Psoas muscle (tissue), 8 donors: Measurements from ENCODE around the gene RARS2. TPM values are rescaled to one million over a fixed set of nuclear protein-coding genes. Genes with fewer than 3 reads are reported as not detected.

Experiments used
- ATAC-seq, 4 donors: fragments of 200-7000 bp; cut with Tn5 transposase; one replicate each; pipeline ENCODE4 v1.9.1; 2020; ENCODE audit warnings: moderate library complexity in 3 of 4, mild to moderate bottlenecking in 2 of 4
- DNase-seq, 2 donors: peaks; one replicate each; pipeline ENCODE4 v3.0.0-alpha.2; 2020
- H3K27ac ChIP-seq: fragments of 200-600 bp; one replicate; pipeline ENCODE4 v1.8.0; 2022
- H3K27me3 ChIP-seq, 3 donors: fragments of 200-600 bp in 1 of 3; one replicate each; pipeline versions ENCODE4 v1.6.1 to v1.8.0; 2013 to 2022; ENCODE audit warnings: low read length in 2 of 3, mild to moderate bottlenecking in 2 of 3, moderate library complexity in 1 of 3; ENCODE audit not compliant: insufficient read depth in 3 of 3
- H3K36me3 ChIP-seq, 2 donors: fragments of 200-600 bp in 1 of 2; one replicate each; pipeline versions ENCODE4 v1.6.1 to v1.8.0; 2013 to 2022; ENCODE audit warnings: low read depth in 1 of 2, mild to moderate bottlenecking in 1 of 2, moderate library complexity in 1 of 2; ENCODE audit not compliant: insufficient read depth in 1 of 2
- H3K4me1 ChIP-seq: fragments of 200-600 bp; one replicate; pipeline ENCODE4 v1.8.0; 2022
- H3K4me3 ChIP-seq: fragments of 200-600 bp; one replicate; pipeline ENCODE4 v1.8.0; 2022; ENCODE audit warnings: mild to moderate bottlenecking
- H3K9me3 ChIP-seq: fragments of 200-600 bp; one replicate; pipeline ENCODE4 v1.8.0; 2022
- WGBS, 3 donors: extraction: QIAGEN DNeasy Blood & Tissue Kit; methylation state at CpG; one replicate each; pipeline versions ENCODE4 v1.1.6 to v1.1.7; 2013; 5-methylcytosine and 5-hydroxymethylcytosine counted together
- intact Hi-C, 2 donors: fragments of 100-400 bp; cut with DNase I; formaldehyde crosslinking; loops; one replicate each; pipeline versions ENCODE4 v1.11.0 to v1.14.2; 2022
- polyA plus RNA-seq, 3 donors: library from polyadenylated mRNA; stranded (reverse); fragments of 200-250 nt; gene quantifications; one replicate each; pipeline ENCODE4 v1.2.3, GENCODE V29; 2013
- total RNA-seq, 4 donors: library from RNA; stranded (reverse); fragmentation: NEBNext Ultra II Directional in 2 of 4; extraction: Animal tissue kit (Norgen Biotek cat#: 25700) in 2 of 4; gene quantifications; one replicate each; pipeline versions ENCODE4 v1.2.1 to v1.2.4, GENCODE V29; 2021 to 2023
- TF ChIP-seq, protein P1 (sequence below): fragments of 200-600 bp; IDR thresholded peaks from one replicate; pipeline ENCODE4 v1.8.0; 2022; ENCODE audit warnings: antibody characterized with exemption
- donor health status: healthy with polysubstance abuse.
- donor health status: DM: no; HTN: no; CAD: no; lungs with moderate emphysema.
- donor health status: Bipolar disorder and iron deficiency.
- donor health status: healthy.
- donor health status: DM: yes; HTN: yes; CAD: no.
- donor health status: DM: no; HTN: no; CAD: no.
- donor health status: DM: no; HTN: no; CAD: no.
- donor health status: DM: yes; HTN: yes; CAD: no.

Gene RARS2
- total and polyA plus RNA-seq, 7 donors: 11.6 to 20.7 (median 17.1) TPM

DNA sequence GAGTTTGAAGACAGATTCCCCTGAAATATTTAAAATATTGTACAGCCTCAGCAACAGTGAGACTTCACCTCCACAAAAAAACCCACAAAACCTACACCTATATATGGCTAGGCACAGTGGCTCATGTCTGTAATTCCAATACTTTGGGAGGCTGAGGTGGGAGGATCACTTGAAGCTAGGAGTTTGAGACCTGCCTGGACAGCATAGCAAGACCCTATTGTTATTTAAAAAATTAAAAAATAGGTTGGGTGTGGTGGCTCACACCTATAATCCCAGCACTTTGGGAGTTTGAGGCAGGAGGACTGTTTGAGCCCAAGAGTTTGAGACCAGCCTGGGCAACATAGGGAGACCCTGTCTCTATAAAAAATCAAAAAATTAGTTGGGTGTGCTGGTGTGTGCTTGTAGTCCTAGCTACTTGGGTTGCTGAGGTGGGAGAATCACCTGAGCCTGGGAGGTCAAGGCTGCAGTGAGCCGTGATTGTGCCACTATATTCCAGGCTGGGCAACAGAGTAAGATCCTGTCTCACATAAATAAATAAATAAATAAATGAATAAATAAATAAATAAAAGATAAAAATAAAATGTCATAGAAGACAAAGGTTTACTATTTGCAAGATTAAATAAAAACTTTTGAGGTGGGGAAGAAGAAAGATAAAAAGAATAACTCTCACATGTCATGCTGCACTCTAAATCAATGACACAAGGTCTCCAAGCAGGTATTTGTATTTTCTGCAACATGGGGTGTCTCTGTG, 51.1 kb downstream of the RARS2 start:
- Histone ChIP-seq H3K9me3 (no peaks in the 10 kb centered on the region), H3K27me3 (no peaks in the 10 kb centered on the region), H3K36me3 (peaks cover 0 to 49% of the 10 kb centered on the region in 2 donors), H3K4me3 (no peak overlapping the region), H3K4me1 (no peaks in the 10 kb centered on the region), H3K27ac (no peak overlapping the region)
- TF ChIP-seq, protein P1, sequence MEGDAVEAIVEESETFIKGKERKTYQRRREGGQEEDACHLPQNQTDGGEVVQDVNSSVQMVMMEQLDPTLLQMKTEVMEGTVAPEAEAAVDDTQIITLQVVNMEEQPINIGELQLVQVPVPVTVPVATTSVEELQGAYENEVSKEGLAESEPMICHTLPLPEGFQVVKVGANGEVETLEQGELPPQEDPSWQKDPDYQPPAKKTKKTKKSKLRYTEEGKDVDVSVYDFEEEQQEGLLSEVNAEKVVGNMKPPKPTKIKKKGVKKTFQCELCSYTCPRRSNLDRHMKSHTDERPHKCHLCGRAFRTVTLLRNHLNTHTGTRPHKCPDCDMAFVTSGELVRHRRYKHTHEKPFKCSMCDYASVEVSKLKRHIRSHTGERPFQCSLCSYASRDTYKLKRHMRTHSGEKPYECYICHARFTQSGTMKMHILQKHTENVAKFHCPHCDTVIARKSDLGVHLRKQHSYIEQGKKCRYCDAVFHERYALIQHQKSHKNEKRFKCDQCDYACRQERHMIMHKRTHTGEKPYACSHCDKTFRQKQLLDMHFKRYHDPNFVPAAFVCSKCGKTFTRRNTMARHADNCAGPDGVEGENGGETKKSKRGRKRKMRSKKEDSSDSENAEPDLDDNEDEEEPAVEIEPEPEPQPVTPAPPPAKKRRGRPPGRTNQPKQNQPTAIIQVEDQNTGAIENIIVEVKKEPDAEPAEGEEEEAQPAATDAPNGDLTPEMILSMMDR: no peak
- ATAC-seq: no peak
- intact Hi-C loops: no loop called here
- no peak for DNase-seq
- WGBS, 3 donors: 92 to 100% (median 98%) methylated on average over 1 of the region's 1 CpG

DNA sequence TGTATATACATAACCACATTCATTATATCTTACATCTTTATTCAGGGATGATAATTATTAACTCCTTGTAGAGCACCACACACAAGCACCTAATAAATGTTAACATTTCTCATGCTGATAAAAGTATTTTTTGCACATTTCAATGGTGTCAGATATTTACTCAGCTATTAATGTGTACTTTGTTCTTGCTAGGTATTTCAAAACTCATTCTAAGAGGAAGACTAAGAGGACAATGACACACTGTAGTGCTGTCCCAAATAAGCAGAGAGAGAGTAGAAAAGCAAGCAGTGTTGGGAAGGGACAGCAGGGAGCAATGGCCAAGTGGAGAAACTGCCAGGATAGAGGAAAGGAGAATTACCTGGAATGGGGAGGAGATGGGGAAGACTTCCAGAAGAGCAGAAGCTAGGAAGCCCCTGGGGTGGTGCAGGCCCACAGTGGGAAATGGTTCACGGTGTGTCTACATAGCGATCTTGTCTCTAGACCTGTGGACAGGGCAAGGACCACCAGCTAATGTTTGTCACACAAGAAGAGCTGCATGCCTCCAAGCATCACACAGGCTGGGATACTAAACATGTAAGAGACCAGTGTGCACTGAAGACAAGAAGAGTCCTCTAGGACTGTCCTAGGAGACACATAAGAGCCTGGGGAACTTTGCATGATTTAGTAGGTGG, 55.3 kb downstream of the RARS2 start:
- no peak overlapping the region for H3K4me3 ChIP-seq
- TF ChIP-seq, protein P1: no peak
- no peaks in the 10 kb centered on the region for H3K9me3 ChIP-seq
- no peak for ATAC-seq
- peaks cover 0 to 50% of the 10 kb centered on the region in 2 donors for H3K36me3 ChIP-seq
- WGBS, 3 donors: 96 to 100% (median 97%) methylated on average over 2 of the region's 2 CpGs
- no peaks in the 10 kb centered on the region for H3K27me3 ChIP-seq
- no peaks in the 10 kb centered on the region for H3K4me1 ChIP-seq
- no peak overlapping the region for H3K27ac ChIP-seq
- intact Hi-C loops: no loop called here
- DNase-seq: no peak

DNA sequence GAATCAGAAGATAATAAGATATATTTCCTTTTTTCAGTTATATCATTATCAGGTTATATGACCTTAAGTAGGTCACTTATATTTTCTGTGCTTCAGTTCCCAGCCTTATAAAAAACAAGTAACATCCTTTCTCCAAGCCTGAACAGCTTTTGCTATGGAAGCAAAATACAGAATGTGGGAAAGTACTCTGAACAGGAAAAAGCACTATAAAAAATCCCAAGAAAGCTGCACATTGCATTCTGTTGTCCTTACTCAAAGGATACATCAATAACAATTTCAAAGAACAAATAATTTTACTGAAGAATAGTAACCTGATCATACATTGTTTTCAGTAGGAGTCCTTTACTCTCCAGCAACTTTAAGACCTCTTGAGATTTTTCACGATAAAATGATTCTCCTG, 60.6 kb downstream of the RARS2 start:
- H3K27me3 ChIP-seq: no peaks in the 10 kb centered on the region
- intact Hi-C loops: no loop called here
- no peak overlapping the region for H3K27ac ChIP-seq
- H3K4me1 ChIP-seq: no peaks in the 10 kb centered on the region
- no peaks in the 10 kb centered on the region for H3K9me3 ChIP-seq
- WGBS, 3 donors: 87 to 91% (median 91%) methylated on average over 1 of the region's 1 CpG
- no peak overlapping the region for H3K4me3 ChIP-seq
- TF ChIP-seq, protein P1: no peak
- peaks cover 0 to 57% of the 10 kb centered on the region in 2 donors for H3K36me3 ChIP-seq
- no peak for DNase-seq
- no peak for ATAC-seq

DNA sequence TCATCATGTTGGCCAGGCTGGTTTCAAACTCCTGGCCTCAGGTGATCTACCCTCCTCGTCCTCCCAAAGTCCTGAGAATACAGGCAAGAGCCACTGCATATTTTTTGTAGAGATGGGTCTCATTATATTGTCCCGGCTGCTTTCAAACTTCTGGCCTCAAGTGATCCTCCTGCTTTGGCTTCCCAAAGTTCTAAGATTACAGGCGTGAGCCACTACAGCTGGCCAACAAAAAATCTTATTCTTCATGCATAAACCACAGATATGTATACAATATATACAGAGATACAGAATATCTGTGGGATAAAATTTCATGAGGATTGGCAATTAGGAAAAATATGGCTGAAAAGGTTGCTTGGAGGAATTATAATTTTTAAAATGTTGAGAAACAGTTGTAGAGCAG, 67.1 kb downstream of the RARS2 start:
- no peak for ATAC-seq
- 73 to 95% (median 89%) methylated on average over 3 of the region's 3 CpGs for WGBS, 3 donors

More for the DNA sequence above, 67.1 kb downstream of the RARS2 start:
- H3K9me3 ChIP-seq: no peaks in the 10 kb centered on the region
- no peaks in the 10 kb centered on the region for H3K4me1 ChIP-seq
- no peak overlapping the region for H3K4me3 ChIP-seq
- H3K27me3 ChIP-seq: no peaks in the 10 kb centered on the region
- H3K36me3 ChIP-seq: peaks cover 5 to 58% of the 10 kb centered on the region in 2 donors
- no peak overlapping the region for H3K27ac ChIP-seq
- intact Hi-C loops: no loop called here
- TF ChIP-seq, protein P1: no peak
- DNase-seq: no peak
